ENCODE results near the gene WDR33. TPM values are rescaled to one million over a fixed set of nuclear protein-coding genes. Genes with fewer than 3 reads are reported as not detected.

WDR33 gene
- total and polyA plus RNA-seq, 7 donors: 11.2 to 38.9 (median 32.7) TPM

GRCh38 chr2:127670957-127671290 is 140.0 kb downstream of the WDR33 start:
- Histone ChIP-seq H3K4me3 (no peak overlapping the region), H3K4me1 (peaks cover 3% of the 10 kb centered on the region)
- intact Hi-C loops (cut with DNase I): no loop called here

GRCh38 chr2:127670055-127670956 is 140.7 kb downstream of the WDR33 start:
- H3K4me3 ChIP-seq: no peak overlapping the region
- 72 to 82% (median 77%) methylated on average over 10 of the region's 10 CpGs for WGBS, 3 donors
- intact Hi-C loops (cut with DNase I): no loop called here
- no peaks in the 10 kb centered on the region for H3K36me3 ChIP-seq (ENCODE audit: insufficient read depth in 1 of 2, low read depth in 1 of 2)
- no peak for TF ChIP-seq CTCF (IDR thresholded peaks at IDR 0.05)
- DNase-seq (no peak), ATAC-seq (no peak)
- H3K9me3 ChIP-seq: no peaks in the 10 kb centered on the region
- no peaks in the 10 kb centered on the region for H3K4me1 ChIP-seq
- no peak overlapping the region for H3K27ac ChIP-seq
- H3K27me3 ChIP-seq (ENCODE audit: insufficient read depth in 3 of 3, low read length in 2 of 3): peaks cover 0 to 8% (median 6%) of the 10 kb centered on the region in 3 donors

More at GRCh38 chr2:127670957-127671290, 140.0 kb downstream of the WDR33 start:
- no peak overlapping the region for H3K27ac ChIP-seq
- H3K36me3 ChIP-seq (ENCODE audit: insufficient read depth in 1 of 2, low read depth in 1 of 2): no peaks in the 10 kb centered on the region
- DNase-seq: no peak
- no peaks in the 10 kb centered on the region for H3K9me3 ChIP-seq
- no peak for ATAC-seq
- H3K27me3 ChIP-seq (ENCODE audit: insufficient read depth in 3 of 3, low read length in 2 of 3): peaks cover 0 to 12% (median 7%) of the 10 kb centered on the region in 3 donors
- WGBS, 3 donors: 77 to 84% (median 79%) methylated on average over 5 of the region's 5 CpGs
- TF ChIP-seq CTCF (IDR thresholded peaks at IDR 0.05): no peak

- H3K4me3 ChIP-seq: no peak overlapping the region
- WGBS, 3 donors: 74 to 79% (median 75%) methylated on average over 7 of the region's 7 CpGs
These were observed 141.9 kb downstream of the WDR33 start for GRCh38 chr2:127669056-127669455.

GRCh38 chr2:127665267-127665893 is 145.6 kb downstream of the WDR33 start:
- peak overlapping the region; percentile 61 for H3K27ac ChIP-seq
- DNase-seq (no peak), ATAC-seq (no peak)
- no peaks in the 10 kb centered on the region for H3K9me3 ChIP-seq
- intact Hi-C loops (cut with DNase I): no loop called here
- no peak overlapping the region for H3K4me3 ChIP-seq
- 84 to 87% (median 85%) methylated on average over 8 of the region's 8 CpGs for WGBS, 3 donors
- peaks cover 6% of the 10 kb centered on the region for H3K4me1 ChIP-seq
- peaks cover 0 to 1% (median 0%) of the 10 kb centered on the region in 3 donors for H3K27me3 ChIP-seq (ENCODE audit: insufficient read depth in 3 of 3, low read length in 2 of 3)
- no peak for TF ChIP-seq CTCF (IDR thresholded peaks at IDR 0.05)
- no peaks in the 10 kb centered on the region for H3K36me3 ChIP-seq (ENCODE audit: insufficient read depth in 1 of 2, low read depth in 1 of 2)

More at GRCh38 chr2:127669056-127669455, 141.9 kb downstream of the WDR33 start:
- no peak for DNase-seq
- no peak overlapping the region for H3K27ac ChIP-seq
- TF ChIP-seq CTCF (IDR thresholded peaks at IDR 0.05): no peak
- H3K27me3 ChIP-seq (ENCODE audit: insufficient read depth in 3 of 3, low read length in 2 of 3): peaks cover 0 to 1% (median 0%) of the 10 kb centered on the region in 3 donors
- ATAC-seq: no peak
- no peaks in the 10 kb centered on the region for H3K9me3 ChIP-seq
- no peaks in the 10 kb centered on the region for H3K36me3 ChIP-seq (ENCODE audit: insufficient read depth in 1 of 2, low read depth in 1 of 2)
- no peaks in the 10 kb centered on the region for H3K4me1 ChIP-seq
- intact Hi-C loops (cut with DNase I): no loop called here

Data from psoas muscle (tissue), 8 donors.